ENCODE data around the gene NSRP1. TPM values are rescaled to one million over a fixed set of nuclear protein-coding genes. Genes with fewer than 3 reads are reported as not detected.

NSRP1 gene
- total and polyA plus RNA-seq, 4 donors, result 7.0 to 25.7 (median 9.9) TPM

DNA sequence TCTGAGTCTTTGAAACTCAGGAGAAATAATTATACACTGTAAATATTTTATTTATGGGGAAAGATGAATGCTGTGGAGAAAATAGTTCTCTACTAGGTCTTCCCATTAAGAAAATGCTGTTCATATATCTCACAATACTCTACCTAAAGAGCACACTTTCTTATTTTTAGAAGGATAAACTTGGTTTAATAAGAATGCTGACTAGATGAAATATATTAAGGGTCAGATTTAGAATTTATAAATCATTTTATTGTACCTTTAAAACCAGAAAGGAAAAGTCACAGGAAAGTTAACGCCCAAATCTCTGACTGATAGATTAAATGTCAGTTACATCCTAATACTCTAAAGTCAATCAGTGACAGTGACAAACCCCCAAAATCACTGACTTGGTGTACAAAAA is 70.1 kb downstream of the NSRP1 start:
- H3K36me3 ChIP-seq (ENCODE audit: control insufficient read depth in 4 of 4, insufficient read depth in 3 of 4, low read depth in 1 of 4, low read length in 3 of 4), result peaks cover 4 to 27% (median 21%) of the 10 kb centered on the region in 4 donors
- no peak for DNase-seq (ENCODE audit: low spot score)

GRCh38 chr17:30187573-30187972 is 71.0 kb downstream of the NSRP1 start:
- DNase-seq (ENCODE audit: low spot score), result no peak
- Histone ChIP-seq H3K4me1 (ENCODE audit: control insufficient read depth in 4 of 4, insufficient read depth in 4 of 4, low read length in 3 of 4) (no peaks in the 10 kb centered on the region), H3K36me3 (ENCODE audit: control insufficient read depth in 4 of 4, insufficient read depth in 3 of 4, low read depth in 1 of 4, low read length in 3 of 4) (peaks cover 2 to 22% (median 21%) of the 10 kb centered on the region in 4 donors), H3K4me3 (ENCODE audit: low read depth in 1 of 3, low read length in 3 of 3) (no peak overlapping the region), H3K9ac (ENCODE audit: low read depth in 1 of 2, low read length in 2 of 2) (no peak overlapping the region), H3K9me3 (ENCODE audit: control insufficient read depth in 4 of 4, low read length in 3 of 4) (no peaks in the 10 kb centered on the region), H3K27ac (ENCODE audit: low read depth in 1 of 2, low read length in 2 of 2) (no peak overlapping the region), H3K27me3 (ENCODE audit: control insufficient read depth in 4 of 4, insufficient read depth in 4 of 4, low read length in 3 of 4) (no peaks in the 10 kb centered on the region)
- no peak for TF ChIP-seq EGR1 (IDR thresholded peaks at IDR 0.05; ENCODE audit: low read depth in 2 of 2)
- no peak for TF ChIP-seq NR2F2 (IDR thresholded peaks at IDR 0.05)
- TF ChIP-seq, protein P1, sequence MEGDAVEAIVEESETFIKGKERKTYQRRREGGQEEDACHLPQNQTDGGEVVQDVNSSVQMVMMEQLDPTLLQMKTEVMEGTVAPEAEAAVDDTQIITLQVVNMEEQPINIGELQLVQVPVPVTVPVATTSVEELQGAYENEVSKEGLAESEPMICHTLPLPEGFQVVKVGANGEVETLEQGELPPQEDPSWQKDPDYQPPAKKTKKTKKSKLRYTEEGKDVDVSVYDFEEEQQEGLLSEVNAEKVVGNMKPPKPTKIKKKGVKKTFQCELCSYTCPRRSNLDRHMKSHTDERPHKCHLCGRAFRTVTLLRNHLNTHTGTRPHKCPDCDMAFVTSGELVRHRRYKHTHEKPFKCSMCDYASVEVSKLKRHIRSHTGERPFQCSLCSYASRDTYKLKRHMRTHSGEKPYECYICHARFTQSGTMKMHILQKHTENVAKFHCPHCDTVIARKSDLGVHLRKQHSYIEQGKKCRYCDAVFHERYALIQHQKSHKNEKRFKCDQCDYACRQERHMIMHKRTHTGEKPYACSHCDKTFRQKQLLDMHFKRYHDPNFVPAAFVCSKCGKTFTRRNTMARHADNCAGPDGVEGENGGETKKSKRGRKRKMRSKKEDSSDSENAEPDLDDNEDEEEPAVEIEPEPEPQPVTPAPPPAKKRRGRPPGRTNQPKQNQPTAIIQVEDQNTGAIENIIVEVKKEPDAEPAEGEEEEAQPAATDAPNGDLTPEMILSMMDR (IDR thresholded peaks at IDR 0.05; ENCODE audit: low read depth, low read length, missing input control), result no peak
- no peak for TF ChIP-seq RXRA (IDR thresholded peaks at IDR 0.05)
- TF ChIP-seq FOXA1 (IDR thresholded peaks at IDR 0.05), result no peak
- no peak for TF ChIP-seq SP1 (IDR thresholded peaks at IDR 0.05)
- no peak for TF ChIP-seq GABPA (IDR thresholded peaks at IDR 0.05 in 1 of 2, conservative IDR thresholded peaks at IDR 0.05 in 1 of 2)
- TF ChIP-seq JUND (IDR thresholded peaks at IDR 0.05), result no peak
- TF ChIP-seq ATF3 (IDR thresholded peaks at IDR 0.05), result no peak
- 96% methylated on average over 2 of the region's 2 CpGs for WGBS

More for the DNA sequence above, 70.1 kb downstream of the NSRP1 start:
- Histone ChIP-seq H3K4me3 (ENCODE audit: low read depth in 1 of 3, low read length in 3 of 3) (no peak overlapping the region), H3K27me3 (ENCODE audit: control insufficient read depth in 4 of 4, insufficient read depth in 4 of 4, low read length in 3 of 4) (no peaks in the 10 kb centered on the region), H3K9ac (ENCODE audit: low read depth in 1 of 2, low read length in 2 of 2) (no peak overlapping the region), H3K9me3 (ENCODE audit: control insufficient read depth in 4 of 4, low read length in 3 of 4) (no peaks in the 10 kb centered on the region), H3K27ac (ENCODE audit: low read depth in 1 of 2, low read length in 2 of 2) (no peak overlapping the region), H3K4me1 (ENCODE audit: control insufficient read depth in 4 of 4, insufficient read depth in 4 of 4, low read length in 3 of 4) (no peaks in the 10 kb centered on the region)
- whole genome bisulfite sequencing, result 98% methylated on average over 1 of the region's 1 CpG
- TF ChIP-seq, protein P2, sequence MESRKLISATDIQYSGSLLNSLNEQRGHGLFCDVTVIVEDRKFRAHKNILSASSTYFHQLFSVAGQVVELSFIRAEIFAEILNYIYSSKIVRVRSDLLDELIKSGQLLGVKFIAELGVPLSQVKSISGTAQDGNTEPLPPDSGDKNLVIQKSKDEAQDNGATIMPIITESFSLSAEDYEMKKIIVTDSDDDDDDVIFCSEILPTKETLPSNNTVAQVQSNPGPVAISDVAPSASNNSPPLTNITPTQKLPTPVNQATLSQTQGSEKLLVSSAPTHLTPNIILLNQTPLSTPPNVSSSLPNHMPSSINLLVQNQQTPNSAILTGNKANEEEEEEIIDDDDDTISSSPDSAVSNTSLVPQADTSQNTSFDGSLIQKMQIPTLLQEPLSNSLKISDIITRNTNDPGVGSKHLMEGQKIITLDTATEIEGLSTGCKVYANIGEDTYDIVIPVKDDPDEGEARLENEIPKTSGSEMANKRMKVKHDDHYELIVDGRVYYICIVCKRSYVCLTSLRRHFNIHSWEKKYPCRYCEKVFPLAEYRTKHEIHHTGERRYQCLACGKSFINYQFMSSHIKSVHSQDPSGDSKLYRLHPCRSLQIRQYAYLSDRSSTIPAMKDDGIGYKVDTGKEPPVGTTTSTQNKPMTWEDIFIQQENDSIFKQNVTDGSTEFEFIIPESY (IDR thresholded peaks at IDR 0.05), result no peak
- TF ChIP-seq ATF3 (IDR thresholded peaks at IDR 0.05) (no peak), HNF4A (conservative IDR thresholded peaks at IDR 0.05) (no peak), HNF4G (IDR thresholded peaks at IDR 0.05) (no peak), RAD21 (IDR thresholded peaks at IDR 0.05) (no peak), EGR1 (IDR thresholded peaks at IDR 0.05; ENCODE audit: low read depth in 2 of 2) (no peak), NR2F2 (IDR thresholded peaks at IDR 0.05) (no peak)
